Activated CD8-positive, alpha-beta memory T cell treated with anti-CD3 and anti-CD28 coated beads, Interleukin-2, amount 10 ng/mL, durations not matched to agents 7 days and 5 days (primary cell): ENCODE data around the gene ERG. TPM values are rescaled to one million over a fixed set of nuclear protein-coding genes. Genes with fewer than 3 reads are reported as not detected.

ENCODE experiments used
- ATAC-seq: fragments of 150-1000 bp; cut with Tn5 transposase; one replicate; pipeline ENCODE4 v1.10.0; 2021; ENCODE audit warnings: moderate library complexity
- CTCF ChIA-PET: fragments of 350-600 bp; sonication (Branson Sonifier 250); formaldehyde crosslinking; loops from one replicate; lab custom pipeline; 2021; ENCODE audit warnings: antibody characterized with exemption; lab: Charles Lee
- DNase-seq: peaks from one replicate; pipeline ENCODE4 v3.0.0-alpha.2; 2020
- H3K27ac Mint-ChIP-seq: one replicate; pipeline ENCODE4 v1.8.0; 2021; ENCODE audit warnings: mild to moderate bottlenecking, mixed read lengths
- H3K27me3 Mint-ChIP-seq: one replicate; pipeline ENCODE4 v1.8.0; 2021; ENCODE audit warnings: mixed read lengths
- H3K36me3 Mint-ChIP-seq: one replicate; pipeline ENCODE4 v1.8.0; 2021; ENCODE audit warnings: mild to moderate bottlenecking, mixed read lengths
- H3K4me1 Mint-ChIP-seq: one replicate; pipeline ENCODE4 v1.8.0; 2021; ENCODE audit warnings: mixed read lengths
- H3K4me3 Mint-ChIP-seq: one replicate; pipeline ENCODE4 v1.8.0; 2021; ENCODE audit warnings: mild to moderate bottlenecking, moderate library complexity, mixed read lengths
- H3K9me3 Mint-ChIP-seq: one replicate; pipeline ENCODE4 v1.8.0; 2022; ENCODE audit warnings: low read depth, mixed read lengths
- total RNA-seq, 2 experiments: library from RNA; stranded (reverse); gene quantifications; one replicate each; pipeline ENCODE4 v1.2.3, GENCODE V29; 2021

The ERG gene
- total RNA-seq, 2 experiments from 2014 or later: not detected

- Mint-ChIP-seq H3K4me1 (no peaks in the 10 kb centered on the region), H3K36me3 (no peaks in the 10 kb centered on the region), H3K27me3 (no peaks in the 10 kb centered on the region), H3K4me3 (no peak overlapping the region), H3K27ac (no peak overlapping the region), H3K9me3 (no peaks in the 10 kb centered on the region)
- DNase-seq (no peak), ATAC-seq (no peak)
- CTCF ChIA-PET: no interaction called here
Observed at GRCh38 chr21:38349977-38350376, 148.3 kb downstream of the ERG start.

GRCh38 chr21:38349111-38349746 is 149.0 kb downstream of the ERG start:
- Mint-ChIP-seq H3K36me3 (no peaks in the 10 kb centered on the region), H3K4me1 (no peaks in the 10 kb centered on the region), H3K4me3 (no peak overlapping the region), H3K27ac (no peak overlapping the region), H3K9me3 (no peaks in the 10 kb centered on the region), H3K27me3 (no peaks in the 10 kb centered on the region)
- ATAC-seq (no peak), DNase-seq (no peak)
- CTCF ChIA-PET: no interaction called here

DNA sequence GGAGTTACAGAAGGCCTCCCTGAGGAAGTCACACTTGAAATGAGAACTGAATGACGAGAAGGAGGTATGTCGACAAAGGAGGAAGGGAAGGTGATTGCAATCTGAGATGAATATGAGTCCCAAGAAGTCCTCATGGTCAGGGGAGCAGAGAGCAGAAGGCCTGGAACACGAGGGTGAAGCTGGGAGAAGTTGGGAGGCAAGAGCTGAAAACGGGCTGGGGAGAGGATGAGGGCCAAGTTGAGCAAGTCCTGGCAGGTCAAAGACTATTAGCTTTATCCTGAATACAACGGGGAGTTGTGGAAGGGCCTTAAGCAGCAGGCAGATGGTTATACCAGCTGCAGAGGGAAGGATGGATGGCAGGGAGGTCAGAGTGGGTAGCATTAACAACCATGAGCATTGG is 152.0 kb downstream of the ERG start:
- Mint-ChIP-seq H3K36me3 (no peaks in the 10 kb centered on the region), H3K9me3 (no peaks in the 10 kb centered on the region), H3K27me3 (peaks cover 2% of the 10 kb centered on the region), H3K27ac (no peak overlapping the region), H3K4me1 (no peaks in the 10 kb centered on the region), H3K4me3 (no peak overlapping the region)
- ATAC-seq (no peak), DNase-seq (no peak)
- CTCF ChIA-PET: no interaction called here

GRCh38 chr21:38343691-38344090 is 154.6 kb downstream of the ERG start:
- no peak overlapping the region for H3K4me3 Mint-ChIP-seq
- H3K36me3 Mint-ChIP-seq: no peaks in the 10 kb centered on the region
- peaks cover 2% of the 10 kb centered on the region for H3K27me3 Mint-ChIP-seq
- no peaks in the 10 kb centered on the region for H3K9me3 Mint-ChIP-seq
- no peak overlapping the region for H3K27ac Mint-ChIP-seq
- DNase-seq (no peak), ATAC-seq (no peak)
- no peaks in the 10 kb centered on the region for H3K4me1 Mint-ChIP-seq
- CTCF ChIA-PET: no interaction called here

- no peak for DNase-seq
- peaks cover 2% of the 10 kb centered on the region for H3K27me3 Mint-ChIP-seq
Observed at GRCh38 chr21:38342739-38343138, 155.5 kb downstream of the ERG start.

DNA sequence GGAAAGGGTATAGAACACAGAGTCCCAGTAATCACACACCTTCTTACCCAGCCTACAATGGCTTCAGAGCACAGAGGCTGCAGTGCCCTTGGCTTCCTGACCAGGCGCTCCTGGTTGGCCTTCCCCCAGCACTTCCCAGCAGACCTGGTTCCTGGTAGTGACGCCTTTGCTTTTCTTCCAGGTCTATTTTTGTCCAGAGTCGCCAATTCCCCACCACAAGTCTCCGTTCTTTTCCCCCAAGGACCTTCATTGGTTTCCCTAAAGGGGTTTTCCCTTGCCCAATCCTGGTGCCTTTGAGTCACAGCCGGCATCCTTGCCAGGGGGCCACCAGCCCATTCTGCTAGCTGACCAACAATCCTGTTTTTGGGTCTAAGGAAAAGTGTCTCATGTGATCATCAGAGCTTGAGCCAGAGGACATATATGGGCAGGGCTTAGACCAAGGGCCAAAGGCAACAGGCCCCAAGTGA is 156.7 kb downstream of the ERG start:
- no peaks in the 10 kb centered on the region for H3K36me3 Mint-ChIP-seq
- no peaks in the 10 kb centered on the region for H3K9me3 Mint-ChIP-seq
- H3K27ac Mint-ChIP-seq: no peak overlapping the region
- CTCF ChIA-PET: no interaction called here
- no peak for ATAC-seq
- DNase-seq: no peak
- no peak overlapping the region for H3K4me3 Mint-ChIP-seq
- no peaks in the 10 kb centered on the region for H3K4me1 Mint-ChIP-seq
- peaks cover 2% of the 10 kb centered on the region for H3K27me3 Mint-ChIP-seq

More at GRCh38 chr21:38342739-38343138, 155.5 kb downstream of the ERG start:
- no peak for ATAC-seq
- H3K4me3 Mint-ChIP-seq: no peak overlapping the region
- no peaks in the 10 kb centered on the region for H3K36me3 Mint-ChIP-seq
- no peak overlapping the region for H3K27ac Mint-ChIP-seq
- no peaks in the 10 kb centered on the region for H3K4me1 Mint-ChIP-seq
- no peaks in the 10 kb centered on the region for H3K9me3 Mint-ChIP-seq
- CTCF ChIA-PET: no interaction called here

- Mint-ChIP-seq H3K36me3 (no peaks in the 10 kb centered on the region), H3K27me3 (peaks cover 2% of the 10 kb centered on the region), H3K9me3 (no peaks in the 10 kb centered on the region), H3K4me3 (no peak overlapping the region), H3K4me1 (no peaks in the 10 kb centered on the region), H3K27ac (no peak overlapping the region)
- ATAC-seq: no peak
- DNase-seq: no peak
- CTCF ChIA-PET: no interaction called here
Observed at GRCh38 chr21:38340131-38340530, 158.1 kb downstream of the ERG start.

GRCh38 chr21:38337793-38338192 is 160.5 kb downstream of the ERG start:
- Mint-ChIP-seq H3K36me3 (no peaks in the 10 kb centered on the region), H3K9me3 (no peaks in the 10 kb centered on the region), H3K4me3 (no peak overlapping the region), H3K27ac (no peak overlapping the region), H3K27me3 (peaks cover under 1% of the 10 kb centered on the region), H3K4me1 (no peaks in the 10 kb centered on the region)
- no peak for DNase-seq
- CTCF ChIA-PET: no interaction called here
- ATAC-seq: no peak

DNA sequence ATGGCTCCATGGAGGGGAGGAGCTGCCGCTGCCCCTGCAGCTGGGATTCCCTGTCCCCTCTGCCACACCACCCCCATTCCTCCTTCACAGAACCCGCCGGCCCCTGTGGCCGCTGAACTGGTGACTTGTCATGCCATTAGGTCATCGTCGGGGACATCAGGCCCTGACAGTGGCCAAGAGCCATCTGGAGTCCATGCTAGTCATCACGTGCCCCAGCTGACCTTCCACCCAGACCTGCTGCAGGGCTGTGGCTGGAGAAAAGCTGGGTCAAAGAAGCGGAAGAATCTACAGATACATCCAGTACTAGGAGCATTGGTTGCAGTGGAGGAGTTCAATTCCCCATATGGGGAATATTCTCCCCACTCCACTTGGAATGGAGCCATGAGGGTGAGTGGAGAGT is 163.4 kb downstream of the ERG start:
- Mint-ChIP-seq H3K27ac (no peak overlapping the region), H3K36me3 (no peaks in the 10 kb centered on the region), H3K27me3 (no peaks in the 10 kb centered on the region), H3K9me3 (no peaks in the 10 kb centered on the region), H3K4me3 (no peak overlapping the region), H3K4me1 (no peaks in the 10 kb centered on the region)
- ATAC-seq (no peak), DNase-seq (no peak)
- CTCF ChIA-PET: no interaction called here

- no peaks in the 10 kb centered on the region for H3K36me3 Mint-ChIP-seq
- CTCF ChIA-PET: no interaction called here
- H3K27me3 Mint-ChIP-seq: no peaks in the 10 kb centered on the region
- no peak overlapping the region for H3K27ac Mint-ChIP-seq
- H3K4me3 Mint-ChIP-seq: no peak overlapping the region
- no peaks in the 10 kb centered on the region for H3K4me1 Mint-ChIP-seq
- DNase-seq: no peak
- no peaks in the 10 kb centered on the region for H3K9me3 Mint-ChIP-seq
- ATAC-seq: no peak
Observed at GRCh38 chr21:38333301-38334272, 164.7 kb downstream of the ERG start.

GRCh38 chr21:38330666-38331065 is 167.6 kb downstream of the ERG start:
- ATAC-seq (no peak), DNase-seq (no peak)
- H3K4me1 Mint-ChIP-seq: no peaks in the 10 kb centered on the region
- H3K36me3 Mint-ChIP-seq: no peaks in the 10 kb centered on the region
- CTCF ChIA-PET: no interaction called here
- no peaks in the 10 kb centered on the region for H3K9me3 Mint-ChIP-seq
- H3K4me3 Mint-ChIP-seq: no peak overlapping the region
- no peaks in the 10 kb centered on the region for H3K27me3 Mint-ChIP-seq
- H3K27ac Mint-ChIP-seq: no peak overlapping the region
